Thymus (tissue), 11 donors: ENCODE results near the gene MARK4. TPM values are rescaled to one million over a fixed set of nuclear protein-coding genes. Genes with fewer than 3 reads are reported as not detected.

Source experiments
- DNase-seq, 9 donors: peaks; one replicate each; pipeline ENCODE4 v3.0.0-alpha.2; 2013; ENCODE audit warnings: low spot score in 9 of 9, low read depth in 6 of 9, missing footprints in 1 of 9
- H3K27ac ChIP-seq, 2 donors: one replicate each; pipeline ENCODE4 v1.5.1; 2013; ENCODE audit warnings: control low read depth in 1 of 2, low read depth in 1 of 2, low read length in 1 of 2, mild to moderate bottlenecking in 1 of 2, moderate library complexity in 1 of 2
- H3K27me3 ChIP-seq, 2 donors: one replicate each; pipeline ENCODE4 v1.5.1; 2013; ENCODE audit warnings: low read length in 1 of 2; ENCODE audit not compliant: control insufficient read depth in 2 of 2, insufficient read depth in 1 of 2
- H3K36me3 ChIP-seq, 2 donors: one replicate each; pipeline ENCODE4 v1.5.1; 2013; ENCODE audit warnings: low read length in 1 of 2, mild to moderate bottlenecking in 1 of 2, moderate library complexity in 1 of 2; ENCODE audit not compliant: control insufficient read depth in 2 of 2, insufficient read depth in 2 of 2
- H3K4me1 ChIP-seq, 2 donors: one replicate each; pipeline ENCODE4 v1.5.1; 2013; ENCODE audit warnings: low read length in 2 of 2; ENCODE audit not compliant: control insufficient read depth in 2 of 2, insufficient read depth in 2 of 2
- H3K4me3 ChIP-seq, 2 donors: one replicate each; pipeline ENCODE4 v1.5.1; 2013; ENCODE audit warnings: low read length in 2 of 2, control low read depth in 1 of 2, mild to moderate bottlenecking in 1 of 2
- H3K9me3 ChIP-seq, 2 donors: one replicate each; pipeline ENCODE4 v1.5.1; 2013; ENCODE audit warnings: low read length in 1 of 2, mild to moderate bottlenecking in 1 of 2; ENCODE audit not compliant: control insufficient read depth in 2 of 2, insufficient read depth in 1 of 2
- WGBS: extraction: QIAGEN DNeasy Blood & Tissue Kit; methylation state at CpG from one replicate; pipeline ENCODE4 v1.1.7; 2013; 5-methylcytosine and 5-hydroxymethylcytosine counted together
- polyA plus RNA-seq: library from polyadenylated mRNA; stranded (reverse); fragments of 200-250 nt; gene quantifications from one replicate; pipeline ENCODE4 v1.2.3, GENCODE V29; 2013
- total RNA-seq: library from RNA; stranded (reverse); fragments of 120-200 nt; gene quantifications from one replicate; pipeline ENCODE4 v1.2.4, GENCODE V29; 2013
- donor health status: healthy.

The MARK4 gene
- total and polyA plus RNA-seq, 2 donors: 6.0 to 9.8 TPM

GRCh38 chr19:45234089-45234869, 16.8 kb upstream of the MARK4 start:
- H3K4me1 ChIP-seq: no peaks in the 10 kb centered on the region
- H3K4me3 ChIP-seq: no peak overlapping the region
- peaks cover 20 to 51% of the 10 kb centered on the region in 2 donors for H3K27me3 ChIP-seq
- H3K27ac ChIP-seq: no peak overlapping the region
- H3K36me3 ChIP-seq: no peaks in the 10 kb centered on the region
- no peak for DNase-seq
- 54% methylated on average over 93 of the region's 93 CpGs for WGBS
- H3K9me3 ChIP-seq: no peaks in the 10 kb centered on the region

DNA sequence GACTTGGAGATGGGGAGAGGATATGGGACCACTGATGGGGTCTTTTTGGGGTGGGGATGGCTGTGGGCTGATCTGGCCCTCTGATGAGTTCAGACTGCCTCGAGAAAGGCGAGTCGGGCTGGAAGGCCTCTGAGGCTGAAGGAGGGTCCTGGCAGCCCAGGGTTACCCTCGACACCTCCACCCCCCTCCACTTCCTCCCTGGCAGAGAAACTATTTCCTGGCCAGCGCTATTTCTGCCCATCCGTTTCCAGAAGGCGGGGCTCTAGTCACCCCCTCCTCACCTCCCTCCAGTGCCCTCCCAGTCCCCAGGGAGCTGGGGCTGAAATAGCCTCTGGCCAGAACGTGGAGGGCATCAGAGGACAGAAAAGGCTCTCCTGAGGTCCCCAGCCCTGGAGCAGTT, 15.6 kb upstream of the MARK4 start:
- no peaks in the 10 kb centered on the region for H3K36me3 ChIP-seq
- no peak for DNase-seq
- whole genome bisulfite sequencing: 7% methylated on average over 8 of the region's 8 CpGs
- H3K27ac ChIP-seq: no peak overlapping the region
- no peak overlapping the region for H3K4me3 ChIP-seq
- H3K4me1 ChIP-seq: no peaks in the 10 kb centered on the region
- no peaks in the 10 kb centered on the region for H3K9me3 ChIP-seq
- peaks cover 20 to 51% of the 10 kb centered on the region in 2 donors for H3K27me3 ChIP-seq

GRCh38 chr19:45238556-45238955, 12.5 kb upstream of the MARK4 start:
- no peaks in the 10 kb centered on the region for H3K4me1 ChIP-seq

DNA sequence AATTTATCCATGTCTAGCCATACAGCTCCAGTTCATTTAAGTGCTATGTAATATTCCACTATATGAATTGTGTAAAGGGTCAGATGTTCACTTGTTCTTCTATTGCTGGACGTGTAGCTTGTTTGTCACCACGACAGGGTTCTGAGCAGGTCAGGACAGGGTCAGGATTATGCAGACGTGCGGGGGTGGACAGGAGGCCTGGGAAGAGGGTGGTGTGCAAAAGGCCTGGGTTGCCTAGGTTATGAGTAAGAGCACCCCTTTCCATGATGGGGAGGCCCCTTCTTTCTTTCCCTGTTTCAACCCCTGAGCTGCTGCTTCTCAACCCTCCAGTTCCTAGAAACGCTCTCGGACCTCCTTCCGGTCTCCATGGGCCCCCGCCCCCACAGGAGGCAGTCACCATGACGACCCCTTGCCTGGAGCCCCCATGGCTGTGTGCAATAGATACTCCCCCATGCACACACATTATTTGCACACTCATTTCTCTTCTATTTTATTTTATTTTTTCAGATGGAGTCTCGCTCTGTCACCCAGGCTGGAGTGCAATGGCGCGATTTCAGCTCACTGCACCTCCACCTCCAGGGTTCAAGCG, 7.8 kb upstream of the MARK4 start:
- no peaks in the 10 kb centered on the region for H3K36me3 ChIP-seq
- no peaks in the 10 kb centered on the region for H3K4me1 ChIP-seq
- peaks cover 0 to 20% of the 10 kb centered on the region in 2 donors for H3K27me3 ChIP-seq
- H3K4me3 ChIP-seq: no peak overlapping the region
- no peak overlapping the region for H3K27ac ChIP-seq
- H3K9me3 ChIP-seq: no peaks in the 10 kb centered on the region
- no peak for DNase-seq
- 91% methylated on average over 13 of the region's 13 CpGs for WGBS

More at GRCh38 chr19:45238556-45238955, 12.5 kb upstream of the MARK4 start:
- 98% methylated on average over 25 of the region's 25 CpGs for WGBS
- H3K9me3 ChIP-seq: no peaks in the 10 kb centered on the region
- no peak for DNase-seq
- no peak overlapping the region for H3K27ac ChIP-seq
- H3K36me3 ChIP-seq: no peaks in the 10 kb centered on the region
- peaks cover 20 to 40% of the 10 kb centered on the region in 2 donors for H3K27me3 ChIP-seq
- H3K4me3 ChIP-seq: no peak overlapping the region

- H3K4me1 ChIP-seq: peaks cover 0 to 2% of the 10 kb centered on the region in 2 donors
- no peaks in the 10 kb centered on the region for H3K9me3 ChIP-seq
- H3K27ac ChIP-seq: no peak overlapping the region
- no peak for DNase-seq
- no peak overlapping the region for H3K4me3 ChIP-seq
- no peaks in the 10 kb centered on the region for H3K36me3 ChIP-seq
- peaks cover 0 to 17% of the 10 kb centered on the region in 2 donors for H3K27me3 ChIP-seq
- WGBS: 57% methylated on average over 15 of the region's 15 CpGs
Measured at GRCh38 chr19:45244133-45244794, 6.8 kb upstream of the MARK4 start.

- no peak within 1 kb of the TSS for H3K4me3 ChIP-seq
- H3K9me3 ChIP-seq: no peaks in the 10 kb centered on the region
- H3K36me3 ChIP-seq: no peaks in the 10 kb centered on the region
- H3K27ac ChIP-seq: no peak within 1 kb of the TSS
- 86% methylated on average over 17 of the region's 17 CpGs for WGBS
- no peak for DNase-seq
- H3K27me3 ChIP-seq: peaks cover 0 to 23% of the 10 kb centered on the region in 2 donors
- peaks cover under 1 to 7% of the 10 kb centered on the region in 2 donors for H3K4me1 ChIP-seq
Measured at GRCh38 chr19:45245334-45245787, 5.7 kb upstream of the MARK4 start, which contains the start of gene EXOC3L2. Gene EXOC3L2, minus strand, starts transcription at chr19:45245407. Its CDS starts 6,362 bp downstream, at chr19:45239045.

DNA sequence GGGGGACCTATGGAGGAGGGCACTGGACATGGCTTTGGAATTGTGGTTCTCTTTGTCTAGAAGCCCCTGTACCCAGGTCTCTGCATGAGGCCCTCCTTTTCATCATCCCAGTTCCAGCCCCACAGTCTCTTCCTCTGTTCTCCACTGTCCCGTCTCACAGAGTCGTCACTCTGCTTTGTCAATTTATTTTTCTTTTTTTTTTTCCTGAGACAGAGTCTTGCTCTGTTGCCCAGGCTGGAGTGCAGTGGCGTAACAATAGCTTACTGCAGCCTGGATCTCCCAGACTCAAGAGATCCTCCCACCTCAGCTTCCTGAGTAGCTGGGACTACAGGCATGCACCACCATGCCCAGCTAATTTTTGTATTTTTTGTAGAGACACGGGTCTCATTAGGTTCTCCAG, 5.2 kb upstream of the MARK4 start:
- H3K27me3 ChIP-seq: peaks cover 0 to 26% of the 10 kb centered on the region in 2 donors
- no peak for DNase-seq
- H3K27ac ChIP-seq: no peak overlapping the region
- peaks cover 5 to 12% of the 10 kb centered on the region in 2 donors for H3K4me1 ChIP-seq
- H3K4me3 ChIP-seq: no peak overlapping the region
- 91% methylated on average over 4 of the region's 4 CpGs for WGBS
- H3K9me3 ChIP-seq: no peaks in the 10 kb centered on the region
- no peaks in the 10 kb centered on the region for H3K36me3 ChIP-seq

GRCh38 chr19:45247136-45247535, 3.9 kb upstream of the MARK4 start:
- Histone ChIP-seq H3K4me1 (peaks cover 8 to 15% of the 10 kb centered on the region in 2 donors), H3K9me3 (no peaks in the 10 kb centered on the region), H3K27ac (no peak overlapping the region), H3K4me3 (no peak overlapping the region), H3K27me3 (peaks cover 0 to 26% of the 10 kb centered on the region in 2 donors), H3K36me3 (no peaks in the 10 kb centered on the region)
- no peak for DNase-seq
- WGBS: 99% methylated on average over 8 of the region's 8 CpGs
